ENCODE data around the gene SFI1. TPM values are rescaled to one million over a fixed set of nuclear protein-coding genes. Genes with fewer than 3 reads are reported as not detected.

The SFI1 gene
- total and polyA plus RNA-seq, 2 experiments from 2014 or later = 9.0 to 17.5 TPM

DNA sequence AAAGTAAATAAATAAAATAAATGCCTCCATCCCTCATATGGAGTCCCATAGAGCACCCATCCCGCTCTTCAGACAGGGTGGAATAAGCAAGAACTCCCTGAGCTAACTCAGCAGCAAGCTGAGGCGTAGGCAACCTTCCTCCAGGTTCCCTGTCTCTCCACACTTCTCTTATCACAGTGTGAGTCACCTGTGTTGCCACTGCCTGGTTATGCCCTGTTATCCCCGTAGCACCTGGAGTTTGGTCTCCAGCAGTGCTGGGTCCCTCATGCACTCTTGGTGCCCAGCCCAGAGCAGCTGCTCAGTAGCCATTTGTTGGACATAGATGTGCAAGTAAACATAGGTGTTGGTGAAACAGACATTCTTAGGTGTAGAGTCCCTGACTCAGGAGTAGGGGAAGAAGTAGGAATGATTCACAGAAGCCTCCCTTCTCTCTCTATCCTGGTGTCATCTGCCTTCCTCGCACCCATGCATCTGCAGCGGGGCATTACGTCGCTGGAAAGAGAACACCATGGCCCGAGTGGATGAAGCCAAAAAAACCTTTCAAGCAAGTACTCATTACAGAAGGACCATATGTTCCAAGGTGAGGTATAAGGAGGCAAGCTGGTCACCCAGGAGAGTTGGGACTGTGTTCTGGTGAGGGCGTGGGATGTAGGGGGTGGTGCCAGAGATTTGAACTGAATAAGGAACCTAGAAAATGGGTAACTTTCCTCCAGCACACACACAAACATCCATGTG is 109.7 kb downstream of the SFI1 start:
- in situ Hi-C loops (cut with MboI) = no loop called here
- no peaks in the 10 kb centered on the region for H3K79me2 ChIP-seq (ENCODE audit: insufficient read depth)
- H3K4me2 ChIP-seq (ENCODE audit: unreplicated experiment) = no peak overlapping the region
- H3F3A ChIP-seq (ENCODE audit: insufficient read depth) = peaks cover 15% of the 10 kb centered on the region
- 96 to 97% methylated on average over 9 of the region's 9 CpGs for WGBS, 2 experiments (ENCODE audit: low coverage in 1 of 2, low lambda C conversion rate in 2 of 2, missing lambda C conversion rate in 2 of 2)
- H3K9me3 ChIP-seq (ENCODE audit: low read depth) = no peaks in the 10 kb centered on the region
- no peak for DNase-seq
- no peak overlapping the region for H3K9ac ChIP-seq
- no peak for TF ChIP-seq EZH2phosphoT487 (IDR thresholded peaks at IDR 0.05; ENCODE audit: insufficient read depth, low read depth)
- TF ChIP-seq EZH2 (IDR thresholded peaks at IDR 0.05; ENCODE audit: insufficient read depth, poor library complexity, severe bottlenecking) = no peak
- peaks cover 15% of the 10 kb centered on the region for H3K4me1 ChIP-seq (ENCODE audit: insufficient read depth)
- no peaks in the 10 kb centered on the region for H3K9me2 ChIP-seq (ENCODE audit: insufficient read depth)
- H3K36me3 ChIP-seq (ENCODE audit: low read depth) = no peaks in the 10 kb centered on the region
- H2AFZ ChIP-seq = no peak overlapping the region
- no peaks in the 10 kb centered on the region for H3K27me3 ChIP-seq (replicated peaks; ENCODE audit: insufficient read depth)
- no peak overlapping the region for H3K4me3 ChIP-seq
- H3K27ac ChIP-seq = no peak overlapping the region
- H4K20me1 ChIP-seq (ENCODE audit: insufficient read depth) = no peaks in the 10 kb centered on the region

DNA sequence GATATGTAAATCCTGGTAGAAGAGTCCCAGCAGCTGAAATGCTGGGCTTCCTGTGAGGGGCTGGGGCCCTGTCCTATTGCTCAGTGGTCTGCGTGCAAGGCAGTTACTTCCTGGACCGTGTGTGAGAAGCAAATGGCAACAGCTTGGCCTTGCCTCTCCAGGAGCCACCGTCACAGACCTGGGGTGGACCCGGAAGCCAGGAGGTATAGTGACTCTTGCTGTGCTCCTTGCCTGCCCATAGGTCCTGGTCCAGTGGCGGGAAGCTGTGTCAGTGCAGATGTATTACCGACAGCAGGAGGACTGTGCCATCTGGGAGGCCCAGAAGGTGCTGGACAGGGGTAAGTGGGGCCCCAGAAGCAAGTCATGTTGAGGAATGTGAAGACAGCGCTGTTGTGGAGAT is 111.4 kb downstream of the SFI1 start:
- in situ Hi-C loops (cut with MboI) = no loop called here
- no peak overlapping the region for H3K9ac ChIP-seq
- no peak overlapping the region for H3K4me3 ChIP-seq
- H2AFZ ChIP-seq = no peak overlapping the region
- no peaks in the 10 kb centered on the region for H3K9me3 ChIP-seq (ENCODE audit: low read depth)
- no peaks in the 10 kb centered on the region for H3K36me3 ChIP-seq (ENCODE audit: low read depth)
- WGBS, 2 experiments (ENCODE audit: low coverage in 1 of 2, low lambda C conversion rate in 2 of 2, missing lambda C conversion rate in 2 of 2) = 96 to 100% methylated on average over 7 of the region's 7 CpGs
- H3K27me3 ChIP-seq (replicated peaks; ENCODE audit: insufficient read depth) = no peaks in the 10 kb centered on the region
- H3K9me2 ChIP-seq (ENCODE audit: insufficient read depth) = no peaks in the 10 kb centered on the region
- peaks cover 5% of the 10 kb centered on the region; the same call in 1 of the 2 replicates for H3F3A ChIP-seq (ENCODE audit: insufficient read depth)
- no peak for DNase-seq
- no peaks in the 10 kb centered on the region for H3K79me2 ChIP-seq (ENCODE audit: insufficient read depth)
- H3K4me2 ChIP-seq (ENCODE audit: unreplicated experiment) = no peak overlapping the region
- H3K4me1 ChIP-seq (ENCODE audit: insufficient read depth) = peaks cover 6% of the 10 kb centered on the region
- TF ChIP-seq EZH2phosphoT487 (IDR thresholded peaks at IDR 0.05; ENCODE audit: insufficient read depth, low read depth) (no peak), EZH2 (IDR thresholded peaks at IDR 0.05; ENCODE audit: insufficient read depth, poor library complexity, severe bottlenecking) (no peak)
- H3K27ac ChIP-seq = no peak overlapping the region
- H4K20me1 ChIP-seq (ENCODE audit: insufficient read depth) = no peaks in the 10 kb centered on the region

DNA sequence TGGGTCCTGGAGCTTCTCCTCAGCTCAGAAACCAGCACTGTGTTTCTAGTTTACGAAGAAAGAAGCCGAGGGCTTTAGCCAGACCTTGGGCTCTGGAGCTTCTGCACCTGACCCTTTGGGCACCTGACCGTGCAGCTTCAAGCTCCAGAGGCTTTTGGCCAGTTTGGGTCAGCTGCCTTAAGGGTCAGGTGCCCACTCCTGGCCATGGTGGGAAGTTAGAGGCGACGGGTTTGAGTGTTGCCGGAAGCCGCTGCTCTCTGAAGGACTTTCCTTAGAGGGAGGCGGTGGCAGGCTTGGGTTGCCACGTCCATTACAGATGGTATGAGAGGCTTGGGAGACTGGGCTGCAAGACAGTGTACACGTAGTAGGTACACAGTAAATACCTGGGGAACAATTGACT is 113.4 kb downstream of the SFI1 start:
- Histone ChIP-seq H3K79me2 (ENCODE audit: insufficient read depth) (no peaks in the 10 kb centered on the region), H3K27me3 (replicated peaks; ENCODE audit: insufficient read depth) (no peaks in the 10 kb centered on the region), H3K4me2 (ENCODE audit: unreplicated experiment) (no peak overlapping the region), H3K4me1 (ENCODE audit: insufficient read depth) (no peaks in the 10 kb centered on the region), H3K36me3 (ENCODE audit: low read depth) (no peaks in the 10 kb centered on the region), H3K27ac (no peak overlapping the region), H2AFZ (no peak overlapping the region), H4K20me1 (ENCODE audit: insufficient read depth) (no peaks in the 10 kb centered on the region), H3F3A (ENCODE audit: insufficient read depth) (no peaks in the 10 kb centered on the region), H3K9me3 (ENCODE audit: low read depth) (no peaks in the 10 kb centered on the region), H3K9ac (no peak overlapping the region), H3K9me2 (ENCODE audit: insufficient read depth) (no peaks in the 10 kb centered on the region), H3K4me3 (no peak overlapping the region)
- no peak for DNase-seq
- in situ Hi-C loops (cut with MboI) = no loop called here
- TF ChIP-seq EZH2phosphoT487 (IDR thresholded peaks at IDR 0.05; ENCODE audit: insufficient read depth, low read depth) = no peak
- no peak for TF ChIP-seq EZH2 (IDR thresholded peaks at IDR 0.05; ENCODE audit: insufficient read depth, poor library complexity, severe bottlenecking)
- WGBS, 2 experiments (ENCODE audit: low coverage in 1 of 2, low lambda C conversion rate in 2 of 2, missing lambda C conversion rate in 2 of 2) = 94 to 96% methylated on average over 10 of the region's 10 CpGs

DNA sequence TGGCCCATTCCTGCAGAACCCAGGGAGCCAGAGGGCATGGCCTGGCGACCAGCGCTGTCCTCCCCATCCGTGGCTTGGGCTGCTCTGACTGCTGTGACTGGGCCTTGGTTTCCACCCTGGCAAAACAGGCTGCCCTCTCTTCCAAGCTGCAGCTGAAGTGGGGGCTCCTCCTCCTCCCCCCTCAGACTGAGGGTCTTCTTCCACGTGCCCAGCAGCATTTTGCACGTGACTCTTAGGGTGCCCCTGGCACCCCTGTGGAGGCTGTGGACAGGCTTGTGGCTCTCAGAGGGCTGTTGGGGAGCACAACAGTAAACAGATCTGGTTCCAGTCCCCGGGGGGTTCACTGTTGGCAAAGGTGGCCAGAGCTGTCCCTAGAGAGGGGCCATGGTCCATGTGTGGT is 114.3 kb downstream of the SFI1 start:
- H3K9me2 ChIP-seq (ENCODE audit: insufficient read depth) = no peaks in the 10 kb centered on the region
- no peaks in the 10 kb centered on the region for H3K9me3 ChIP-seq (ENCODE audit: low read depth)
- in situ Hi-C loops (cut with MboI) = no loop called here

More for the DNA sequence above, 114.3 kb downstream of the SFI1 start:
- no peaks in the 10 kb centered on the region for H3K79me2 ChIP-seq (ENCODE audit: insufficient read depth)
- no peaks in the 10 kb centered on the region for H3K4me1 ChIP-seq (ENCODE audit: insufficient read depth)
- H3K4me3 ChIP-seq = no peak overlapping the region
- no peaks in the 10 kb centered on the region for H3K27me3 ChIP-seq (replicated peaks; ENCODE audit: insufficient read depth)
- DNase-seq = no peak
- H2AFZ ChIP-seq = no peak overlapping the region
- H3K27ac ChIP-seq = no peak overlapping the region
- no peaks in the 10 kb centered on the region for H3F3A ChIP-seq (ENCODE audit: insufficient read depth)
- H3K36me3 ChIP-seq (ENCODE audit: low read depth) = no peaks in the 10 kb centered on the region
- H4K20me1 ChIP-seq (ENCODE audit: insufficient read depth) = no peaks in the 10 kb centered on the region
- WGBS, 2 experiments (ENCODE audit: low coverage in 1 of 2, low lambda C conversion rate in 2 of 2, missing lambda C conversion rate in 2 of 2) = 94 to 95% methylated on average over 6 of the region's 6 CpGs
- H3K9ac ChIP-seq = no peak overlapping the region
- no peak overlapping the region for H3K4me2 ChIP-seq (ENCODE audit: unreplicated experiment)
- no peak for TF ChIP-seq EZH2phosphoT487 (IDR thresholded peaks at IDR 0.05; ENCODE audit: insufficient read depth, low read depth)
- no peak for TF ChIP-seq EZH2 (IDR thresholded peaks at IDR 0.05; ENCODE audit: insufficient read depth, poor library complexity, severe bottlenecking)
